Hepatocyte (in vitro differentiated cells): ENCODE results near the gene PPEF1. TPM values are rescaled to one million over a fixed set of nuclear protein-coding genes. Genes with fewer than 3 reads are reported as not detected.

Experiments
- DNase-seq: peaks from one replicate; pipeline ENCODE4 v3.0.0-alpha.2; 2016; ENCODE audit warnings: low spot score
- H2AFZ ChIP-seq: fragments of 200-600 bp; sonication (generic); 2 replicates; pipeline ENCODE4 v1.6.0; 2016; ENCODE audit warnings: antibody characterized with exemption, mild to moderate bottlenecking
- H3K27ac ChIP-seq: fragments of 200-600 bp; sonication (generic); 2 replicates; pipeline ENCODE4 v1.5.1; 2016; ENCODE audit warnings: mild to moderate bottlenecking
- H3K27me3 ChIP-seq: fragments of 200-600 bp; sonication (generic); 2 replicates; pipeline ENCODE4 v1.6.1; 2016
- H3K36me3 ChIP-seq: fragments of 200-600 bp; sonication (generic); replicated peaks from 2 replicates; pipeline ENCODE4 v1.5.1; 2016; ENCODE audit warnings: low read depth; ENCODE audit not compliant: insufficient read depth
- H3K4me1 ChIP-seq: fragments of 200-600 bp; sonication (generic); 2 replicates; pipeline ENCODE4 v1.5.1; 2016; ENCODE audit warnings: mild to moderate bottlenecking, moderate library complexity; ENCODE audit not compliant: insufficient read depth
- H3K4me2 ChIP-seq: fragments of 200-600 bp; sonication (generic); 2 replicates; pipeline ENCODE4 v1.6.0; 2016
- H3K4me3 ChIP-seq: fragments of 200-600 bp; sonication (generic); 2 replicates; pipeline ENCODE4 v1.5.1; 2016; ENCODE audit warnings: mild to moderate bottlenecking
- H3K79me2 ChIP-seq: fragments of 200-600 bp; sonication (generic); 2 replicates; pipeline ENCODE4 v1.6.0; 2017; ENCODE audit warnings: mild to moderate bottlenecking
- H3K9me2 ChIP-seq: fragments of 200-600 bp; sonication (generic); replicated peaks from 2 replicates; pipeline ENCODE4 v1.6.0; 2017; ENCODE audit warnings: mild to moderate bottlenecking; ENCODE audit not compliant: insufficient read depth
- H3K9me3 ChIP-seq: fragments of 200-600 bp; sonication (generic); 2 replicates; pipeline ENCODE4 v1.5.1; 2016; ENCODE audit warnings: low read depth, mild to moderate bottlenecking
- H4K20me1 ChIP-seq: fragments of 200-600 bp; sonication (generic); 2 replicates; pipeline ENCODE4 v1.6.0; 2016; ENCODE audit warnings: mild to moderate bottlenecking; ENCODE audit not compliant: insufficient read depth, poor library complexity, severe bottlenecking
- EZH2 ChIP-seq: fragments of 200-600 bp; sonication (generic); IDR thresholded peaks from 2 replicates; pipeline ENCODE4 v1.6.1; 2016; ENCODE audit warnings: antibody characterized with exemption, mild to moderate bottlenecking, borderline replicate concordance
- EZH2phosphoT487 ChIP-seq: fragments of 200-600 bp; sonication (generic); IDR thresholded peaks from one replicate; pipeline ENCODE4 v1.6.1; 2018; ENCODE audit warnings: antibody characterized with exemption, mild to moderate bottlenecking, low read depth, moderate library complexity; ENCODE audit not compliant: unreplicated experiment, severe bottlenecking
- WGBS: methylation state at CpG from one replicate; pipeline ENCODE4 v1.1.6; 2016; ENCODE audit warnings: low lambda C conversion rate; ENCODE audit errors: missing lambda C conversion rate; 5-methylcytosine and 5-hydroxymethylcytosine counted together
- polyA plus RNA-seq: library from polyadenylated mRNA; unstranded; fragments of >200 nt; fragmentation: Nextera tagmentation; extraction: Ambion mirVana; gene quantifications from 2 replicates; pipeline ENCODE4 v1.2.1, GENCODE V29; 2016
- total RNA-seq: library from RNA; depleted of rRNA; stranded (reverse); fragments of >200 nt; gene quantifications from 2 replicates; pipeline ENCODE4 v1.2.3, GENCODE V29; 2014
- TF ChIP-seq, protein P1 (sequence below): fragments of 200-600 bp; sonication (generic); IDR thresholded peaks from 2 replicates; pipeline ENCODE4 v1.5.1; 2016; ENCODE audit warnings: antibody characterized with exemption, mild to moderate bottlenecking; ENCODE audit not compliant: poor library complexity

The PPEF1 gene
- total and polyA plus RNA-seq, 2 experiments from 2014 or later = 0.22 to 3.1 TPM

- peak overlapping the region; percentile 38 for H3K4me3 ChIP-seq
- no peak for TF ChIP-seq EZH2
- TF ChIP-seq EZH2phosphoT487 = no peak
- TF ChIP-seq, protein P1, sequence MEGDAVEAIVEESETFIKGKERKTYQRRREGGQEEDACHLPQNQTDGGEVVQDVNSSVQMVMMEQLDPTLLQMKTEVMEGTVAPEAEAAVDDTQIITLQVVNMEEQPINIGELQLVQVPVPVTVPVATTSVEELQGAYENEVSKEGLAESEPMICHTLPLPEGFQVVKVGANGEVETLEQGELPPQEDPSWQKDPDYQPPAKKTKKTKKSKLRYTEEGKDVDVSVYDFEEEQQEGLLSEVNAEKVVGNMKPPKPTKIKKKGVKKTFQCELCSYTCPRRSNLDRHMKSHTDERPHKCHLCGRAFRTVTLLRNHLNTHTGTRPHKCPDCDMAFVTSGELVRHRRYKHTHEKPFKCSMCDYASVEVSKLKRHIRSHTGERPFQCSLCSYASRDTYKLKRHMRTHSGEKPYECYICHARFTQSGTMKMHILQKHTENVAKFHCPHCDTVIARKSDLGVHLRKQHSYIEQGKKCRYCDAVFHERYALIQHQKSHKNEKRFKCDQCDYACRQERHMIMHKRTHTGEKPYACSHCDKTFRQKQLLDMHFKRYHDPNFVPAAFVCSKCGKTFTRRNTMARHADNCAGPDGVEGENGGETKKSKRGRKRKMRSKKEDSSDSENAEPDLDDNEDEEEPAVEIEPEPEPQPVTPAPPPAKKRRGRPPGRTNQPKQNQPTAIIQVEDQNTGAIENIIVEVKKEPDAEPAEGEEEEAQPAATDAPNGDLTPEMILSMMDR = no peak
- no peaks in the 10 kb centered on the region for H3K9me2 ChIP-seq
- DNase-seq = peak; percentile 86
- no peaks in the 10 kb centered on the region for H4K20me1 ChIP-seq
- 60% methylated on average over 61 of the region's 74 CpGs for WGBS
- peak overlapping the region; percentile 78 for H3K4me2 ChIP-seq
- H3K27me3 ChIP-seq = no peaks in the 10 kb centered on the region
- H3K9me3 ChIP-seq = no peaks in the 10 kb centered on the region
- H3K79me2 ChIP-seq = no peaks in the 10 kb centered on the region
- H3K36me3 ChIP-seq = no peaks in the 10 kb centered on the region
- peak overlapping the region; percentile 53 for H2AFZ ChIP-seq
- H3K27ac ChIP-seq = peak overlapping the region; percentile 81
- H3K4me1 ChIP-seq = no peaks in the 10 kb centered on the region
Observed at GRCh38 chrX:18674788-18675735, 32.4 kb upstream of the PPEF1 start.

DNA sequence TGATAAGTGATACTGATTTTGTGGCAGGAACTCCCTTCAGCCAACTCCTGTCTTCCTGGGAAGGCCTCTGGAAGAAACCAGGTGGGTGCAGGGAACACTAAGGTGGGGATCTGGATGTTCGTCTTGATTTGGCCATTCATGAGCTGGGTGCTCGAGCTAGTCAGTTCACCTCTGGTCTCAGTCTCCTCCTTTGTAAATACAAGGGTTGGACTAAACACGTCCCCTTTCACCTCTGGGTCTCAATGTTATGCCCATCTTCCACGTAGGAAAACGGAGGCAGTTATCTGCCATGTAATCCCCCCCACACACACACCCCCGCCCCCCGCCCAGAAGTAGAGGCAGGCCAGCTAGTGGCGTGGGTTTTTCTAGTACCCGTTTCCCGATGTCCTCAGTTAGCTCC is 31.4 kb upstream of the PPEF1 start:
- Histone ChIP-seq H4K20me1 (no peaks in the 10 kb centered on the region), H3K27me3 (no peaks in the 10 kb centered on the region), H2AFZ (no peak overlapping the region), H3K9me3 (no peaks in the 10 kb centered on the region), H3K36me3 (no peaks in the 10 kb centered on the region), H3K4me2 (no peak overlapping the region), H3K79me2 (no peaks in the 10 kb centered on the region), H3K27ac (no peak overlapping the region), H3K4me1 (no peaks in the 10 kb centered on the region), H3K9me2 (no peaks in the 10 kb centered on the region), H3K4me3 (no peak overlapping the region)
- WGBS = 76% methylated on average over 10 of the region's 10 CpGs
- TF ChIP-seq, protein P1 = no peak
- TF ChIP-seq EZH2phosphoT487 (no peak), EZH2 (no peak)
- no peak for DNase-seq

DNA sequence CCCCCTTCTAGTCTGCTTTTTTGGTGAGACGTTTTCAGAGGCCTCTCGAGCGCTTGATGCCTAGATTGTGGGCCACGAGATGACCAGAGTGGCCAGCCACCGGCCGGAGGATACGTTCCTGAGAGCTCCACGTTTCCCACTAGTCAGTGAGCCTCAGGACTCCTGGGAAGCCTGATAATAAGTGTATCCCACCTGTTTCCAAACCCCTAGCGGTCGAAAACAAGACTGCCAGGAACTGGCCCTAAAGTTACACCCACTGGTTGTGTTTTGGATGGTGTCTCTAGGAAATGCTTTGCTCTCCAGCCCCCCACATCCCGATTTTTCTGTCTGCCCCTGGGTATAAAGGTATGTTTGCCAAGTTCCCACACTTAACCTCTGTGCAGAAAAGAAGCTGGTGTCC is 31.0 kb upstream of the PPEF1 start:
- DNase-seq = peak; percentile 32
- Histone ChIP-seq H3K4me3 (no peak overlapping the region), H3K27ac (no peak overlapping the region), H2AFZ (no peak overlapping the region), H3K4me2 (no peak overlapping the region), H3K9me3 (no peaks in the 10 kb centered on the region), H3K9me2 (no peaks in the 10 kb centered on the region), H3K79me2 (no peaks in the 10 kb centered on the region), H4K20me1 (no peaks in the 10 kb centered on the region), H3K27me3 (no peaks in the 10 kb centered on the region), H3K36me3 (no peaks in the 10 kb centered on the region), H3K4me1 (no peaks in the 10 kb centered on the region)
- 55% methylated on average over 9 of the region's 11 CpGs for WGBS
- TF ChIP-seq, protein P1 = peak; percentile 23
- TF ChIP-seq EZH2phosphoT487 (no peak), EZH2 (no peak)
